Activated B cell treated with CpG ODN at 0.5 μM for 24 hours (primary cell): ENCODE data around the gene AREL1. TPM values are rescaled to one million over a fixed set of nuclear protein-coding genes. Genes with fewer than 3 reads are reported as not detected.

Source experiments
- ATAC-seq: fragments of 200-7000 bp; cut with Tn5 transposase; one replicate; pipeline ENCODE4 v1.10.0; 2021; ENCODE audit warnings: low read depth, mild to moderate bottlenecking, moderate library complexity
- CTCF ChIA-PET: fragments of 350-600 bp; sonication (Branson Sonifier 250); formaldehyde crosslinking; loops from one replicate; lab custom pipeline; 2021; ENCODE audit warnings: antibody characterized with exemption; lab: Charles Lee
- POLR2A ChIA-PET: fragments of 350-600 bp; sonication (Branson Sonifier 250); formaldehyde crosslinking; loops from one replicate; lab custom pipeline; 2021; ENCODE audit warnings: antibody characterized with exemption; lab: Charles Lee
- DNase-seq: peaks from one replicate; pipeline ENCODE4 v3.0.0; 2022
- H3K27ac Mint-ChIP-seq: one replicate; pipeline ENCODE4 v1.8.0; 2020; ENCODE audit warnings: mixed read lengths
- H3K27me3 Mint-ChIP-seq: one replicate; pipeline ENCODE4 v1.8.0; 2021; ENCODE audit warnings: mixed read lengths
- H3K36me3 Mint-ChIP-seq: one replicate; pipeline ENCODE4 v1.8.0; 2021; ENCODE audit warnings: low read depth, mixed read lengths
- H3K4me1 Mint-ChIP-seq: one replicate; pipeline ENCODE4 v1.8.0; 2021; ENCODE audit warnings: mixed read lengths
- H3K4me3 Mint-ChIP-seq: one replicate; pipeline ENCODE4 v1.8.0; 2020; ENCODE audit warnings: mild to moderate bottlenecking, mixed read lengths
- H3K9me3 Mint-ChIP-seq: one replicate; pipeline ENCODE4 v1.8.0; 2020; ENCODE audit warnings: mixed read lengths
- intact Hi-C: fragments of 100-400 bp; cut with micrococcal nuclease; formaldehyde crosslinking; loops from one replicate; pipeline ENCODE4 v1.15.1; 2024
- total RNA-seq: library from RNA; stranded (reverse); gene quantifications from 2 replicates; pipeline ENCODE4 v1.2.3, GENCODE V29; 2022
- TF ChIP-seq, protein P1 (sequence below): fragments of 200-600 bp; IDR thresholded peaks from one replicate; pipeline ENCODE4 v1.8.0; 2022; ENCODE audit warnings: antibody characterized with exemption, mild to moderate bottlenecking

The AREL1 gene
- total RNA-seq, 1 donor from 2014 or later, result 49.7 TPM

DNA sequence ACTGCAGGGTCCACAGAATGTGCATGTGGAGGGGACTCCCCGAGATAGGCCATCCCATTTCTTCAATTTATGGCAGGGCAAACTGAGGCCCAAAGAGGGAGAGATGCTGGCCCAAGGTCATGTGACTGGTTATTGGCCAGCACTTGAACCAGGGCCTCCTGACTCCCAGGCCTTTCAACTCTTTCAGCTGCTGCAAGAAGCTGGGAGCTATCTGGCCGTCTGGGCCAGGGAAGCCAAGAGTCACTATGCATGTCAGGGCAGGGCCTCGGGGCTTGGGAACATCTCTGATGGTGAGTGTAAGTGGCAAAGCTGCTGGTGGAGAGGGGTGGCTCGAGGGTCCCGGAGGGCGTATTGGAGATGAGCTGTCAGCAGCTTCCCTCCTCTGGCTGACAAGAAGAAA is 91.3 kb downstream of the AREL1 start:
- H3K4me3 Mint-ChIP-seq, result no peak overlapping the region
- intact Hi-C loops, result no loop called here

GRCh38 chr14:74620923-74621322 is 92.0 kb downstream of the AREL1 start:
- Mint-ChIP-seq H3K4me1 (peaks cover 33% of the 10 kb centered on the region), H3K27ac (no peak overlapping the region), H3K27me3 (peaks cover 2% of the 10 kb centered on the region), H3K9me3 (no peaks in the 10 kb centered on the region), H3K4me3 (no peak overlapping the region), H3K36me3 (no peaks in the 10 kb centered on the region)
- ATAC-seq (no peak), DNase-seq (no peak)
- intact Hi-C loops, result no loop called here
- POLR2A ChIA-PET, result no interaction called here
- CTCF ChIA-PET, result interaction anchor here (1.2 kb wide), 1 partner anchor 9 kb away, joined by 5 read pairs; the partner anchor contains the start of gene LTBP2
- TF ChIP-seq, protein P1, sequence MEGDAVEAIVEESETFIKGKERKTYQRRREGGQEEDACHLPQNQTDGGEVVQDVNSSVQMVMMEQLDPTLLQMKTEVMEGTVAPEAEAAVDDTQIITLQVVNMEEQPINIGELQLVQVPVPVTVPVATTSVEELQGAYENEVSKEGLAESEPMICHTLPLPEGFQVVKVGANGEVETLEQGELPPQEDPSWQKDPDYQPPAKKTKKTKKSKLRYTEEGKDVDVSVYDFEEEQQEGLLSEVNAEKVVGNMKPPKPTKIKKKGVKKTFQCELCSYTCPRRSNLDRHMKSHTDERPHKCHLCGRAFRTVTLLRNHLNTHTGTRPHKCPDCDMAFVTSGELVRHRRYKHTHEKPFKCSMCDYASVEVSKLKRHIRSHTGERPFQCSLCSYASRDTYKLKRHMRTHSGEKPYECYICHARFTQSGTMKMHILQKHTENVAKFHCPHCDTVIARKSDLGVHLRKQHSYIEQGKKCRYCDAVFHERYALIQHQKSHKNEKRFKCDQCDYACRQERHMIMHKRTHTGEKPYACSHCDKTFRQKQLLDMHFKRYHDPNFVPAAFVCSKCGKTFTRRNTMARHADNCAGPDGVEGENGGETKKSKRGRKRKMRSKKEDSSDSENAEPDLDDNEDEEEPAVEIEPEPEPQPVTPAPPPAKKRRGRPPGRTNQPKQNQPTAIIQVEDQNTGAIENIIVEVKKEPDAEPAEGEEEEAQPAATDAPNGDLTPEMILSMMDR, result no peak

More for the DNA sequence above, 91.3 kb downstream of the AREL1 start:
- DNase-seq (no peak), ATAC-seq (no peak)
- Mint-ChIP-seq H3K9me3 (no peaks in the 10 kb centered on the region), H3K36me3 (no peaks in the 10 kb centered on the region), H3K4me1 (peaks cover 28% of the 10 kb centered on the region), H3K27ac (no peak overlapping the region), H3K27me3 (peaks cover 2% of the 10 kb centered on the region)
- CTCF ChIA-PET, result interaction anchor here (1.2 kb wide), 1 partner anchor 9 kb away, joined by 5 read pairs; the partner anchor contains the start of gene LTBP2
- POLR2A ChIA-PET, result no interaction called here
- TF ChIP-seq, protein P1, result no peak

DNA sequence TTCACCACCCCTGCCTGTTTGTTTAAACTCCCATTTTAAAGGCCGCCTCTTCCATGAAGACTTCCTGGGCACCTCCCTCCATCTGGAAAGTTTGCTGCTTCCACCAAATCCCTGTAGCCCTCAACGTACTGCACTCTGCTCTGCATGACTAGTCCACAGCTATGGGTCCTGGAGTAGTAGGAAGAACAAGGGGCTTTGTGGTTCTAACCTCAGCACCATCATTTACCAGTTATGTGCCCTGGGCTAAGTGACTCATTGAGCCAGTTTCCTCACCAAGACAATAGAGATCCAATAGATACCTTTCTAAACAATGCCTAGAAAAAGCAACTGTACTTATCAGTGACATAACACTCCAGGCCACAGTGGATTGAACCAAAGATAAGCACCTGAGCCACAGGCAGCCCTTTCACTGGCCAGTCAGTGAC is 92.4 kb downstream of the AREL1 start:
- TF ChIP-seq, protein P1, result no peak
- intact Hi-C loops, result no loop called here
- no peaks in the 10 kb centered on the region for H3K36me3 Mint-ChIP-seq
- ChIA-PET POLR2A (no interaction called here), CTCF (interaction anchor here (1.2 kb wide), 1 partner anchor 8 kb away, joined by 5 read pairs; the partner anchor contains the start of gene LTBP2)
- peaks cover 2% of the 10 kb centered on the region for H3K27me3 Mint-ChIP-seq
- no peak overlapping the region for H3K4me3 Mint-ChIP-seq
- ATAC-seq (no peak), DNase-seq (no peak)
- no peak overlapping the region for H3K27ac Mint-ChIP-seq
- H3K4me1 Mint-ChIP-seq, result peaks cover 37% of the 10 kb centered on the region
- no peaks in the 10 kb centered on the region for H3K9me3 Mint-ChIP-seq

DNA sequence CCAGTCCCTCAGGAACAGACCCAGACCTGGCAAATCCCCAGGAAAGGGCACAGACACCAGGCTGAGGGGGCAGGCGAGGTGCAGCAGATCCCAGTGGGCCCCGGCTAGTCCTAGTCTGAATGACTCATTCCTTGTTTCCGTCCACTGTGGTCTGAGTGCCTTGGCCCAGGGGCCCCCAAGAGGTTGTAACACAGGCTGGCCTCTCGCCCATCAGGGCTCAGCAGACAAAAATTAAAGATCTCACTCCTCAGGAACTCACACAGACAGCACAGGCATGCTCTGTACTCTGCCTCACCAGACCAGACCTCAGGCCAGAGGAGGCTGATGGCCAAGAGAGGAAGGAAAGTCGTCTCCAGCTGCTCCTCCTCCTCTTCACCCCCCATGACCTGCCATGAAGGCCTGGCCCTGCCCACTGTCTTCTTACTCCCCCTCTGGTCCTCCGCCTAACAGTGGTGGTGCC is 93.2 kb downstream of the AREL1 start:
- DNase-seq (no peak), ATAC-seq (no peak)
- Mint-ChIP-seq H3K27ac (no peak overlapping the region), H3K36me3 (no peaks in the 10 kb centered on the region), H3K4me3 (no peak overlapping the region), H3K4me1 (peaks cover 46% of the 10 kb centered on the region), H3K9me3 (no peaks in the 10 kb centered on the region), H3K27me3 (peaks cover 2% of the 10 kb centered on the region)
- TF ChIP-seq, protein P1, result no peak
- intact Hi-C loops, result loop anchor here (2.0 to 10.0 kb wide), 2 partner anchors 93 to 535 kb away; partner anchors contain the start of genes ALDH6A1, AREL1, FCF1 and LIN52
- ChIA-PET POLR2A (no interaction called here), CTCF (interaction anchor here (2.9 kb wide), 1 partner anchor 11 kb away, joined by 22 read pairs; no protein-coding TSS in a partner anchor)

- H3K4me3 Mint-ChIP-seq, result peak overlapping the region; percentile 62
- H3K9me3 Mint-ChIP-seq, result no peaks in the 10 kb centered on the region
- no peaks in the 10 kb centered on the region for H3K36me3 Mint-ChIP-seq
- intact Hi-C loops, result loop anchor here (1.0 to 10.0 kb wide), 3 partner anchors 25 to 534 kb away; partner anchors contain the start of genes ALDH6A1, AREL1, FCF1 and LIN52
- H3K4me1 Mint-ChIP-seq, result peaks cover 57% of the 10 kb centered on the region
- TF ChIP-seq, protein P1, result no peak
- peak; percentile 32 for DNase-seq
- CTCF ChIA-PET, result interaction anchor here (0.9 to 2.9 kb wide), 2 partner anchors 9 to 25 kb away, joined by 3 to 22 read pairs; no protein-coding TSS in a partner anchor
- peak; percentile 71 for ATAC-seq
- H3K27ac Mint-ChIP-seq, result peak overlapping the region; percentile 80
- POLR2A ChIA-PET, result interaction anchor here (0.7 to 0.9 kb wide), 2 partner anchors 9 to 47 kb away, joined by 3 to 6 read pairs; no protein-coding TSS in a partner anchor
- peaks cover 7% of the 10 kb centered on the region for H3K27me3 Mint-ChIP-seq
Measured at GRCh38 chr14:74618078-74618952, 94.6 kb downstream of the AREL1 start.
